RWPE2 (cell line): ENCODE data around the gene FGF11.

Experiments
- ATAC-seq: fragments of 200-7000 bp; cut with Tn5 transposase; 3 replicates; pipeline ENCODE4 v1.9.1; 2021; ENCODE audit warnings: low read depth
- DNase-seq: peaks from one replicate; pipeline ENCODE4 v3.0.0-alpha.2; 2020; ENCODE audit warnings: low spot score
- H3K27ac ChIP-seq: fragments of 450-650 bp; 2 replicates; pipeline ENCODE4 v1.5.1; 2017; ENCODE audit warnings: mild to moderate bottlenecking; ENCODE audit not compliant: poor library complexity, severe bottlenecking
- H3K27me3 ChIP-seq: fragments of 250-450 bp; sonication (Bioruptor Pico); 2 replicates; pipeline ENCODE4 v1.5.1; 2021; ENCODE audit warnings: mild to moderate bottlenecking, moderate library complexity; ENCODE audit not compliant: insufficient read depth, poor library complexity, severe bottlenecking
- H3K36me3 ChIP-seq: fragments of 250-450 bp; sonication (Bioruptor Pico); 2 replicates; pipeline ENCODE4 v1.5.1; 2020; ENCODE audit warnings: low read depth, mild to moderate bottlenecking, moderate library complexity
- H3K4me1 ChIP-seq: fragments of 250-450 bp; sonication (Bioruptor Pico); 2 replicates; pipeline ENCODE4 v1.5.1; 2021; ENCODE audit warnings: mild to moderate bottlenecking, moderate library complexity; ENCODE audit not compliant: insufficient read depth, poor library complexity, severe bottlenecking
- H3K4me3 ChIP-seq: fragments of 250-450 bp; sonication (Bioruptor Pico); 2 replicates; pipeline ENCODE4 v1.5.1; 2021; ENCODE audit warnings: mild to moderate bottlenecking, moderate library complexity; ENCODE audit not compliant: severe bottlenecking
- H3K9me3 ChIP-seq: fragments of 250-450 bp; sonication (Bioruptor Pico); 2 replicates; pipeline ENCODE4 v1.5.1; 2021; ENCODE audit warnings: mild to moderate bottlenecking, moderate library complexity; ENCODE audit not compliant: severe bottlenecking
- CTCF ChIP-seq: fragments of 450-650 bp; IDR thresholded peaks from one replicate; pipeline ENCODE4 v1.5.1; 2017; ENCODE audit warnings: mild to moderate bottlenecking, moderate library complexity; ENCODE audit not compliant: poor library complexity, severe bottlenecking

Gene FGF11

GRCh38 chr17:7408252-7408727, 31.0 kb upstream of the FGF11 start:
- DNase-seq (no peak), ATAC-seq (no peak)
- no peaks in the 10 kb centered on the region for H3K4me1 ChIP-seq
- TF ChIP-seq CTCF, result no peak
- no peak overlapping the region for H3K27ac ChIP-seq
- no peaks in the 10 kb centered on the region for H3K36me3 ChIP-seq
- no peaks in the 10 kb centered on the region for H3K9me3 ChIP-seq
- H3K4me3 ChIP-seq, result no peak overlapping the region
- H3K27me3 ChIP-seq, result no peaks in the 10 kb centered on the region

- no peak for TF ChIP-seq CTCF
- H3K36me3 ChIP-seq, result no peaks in the 10 kb centered on the region
- H3K4me1 ChIP-seq, result no peaks in the 10 kb centered on the region
- no peak overlapping the region for H3K4me3 ChIP-seq
- no peaks in the 10 kb centered on the region for H3K9me3 ChIP-seq
- H3K27me3 ChIP-seq, result no peaks in the 10 kb centered on the region
- no peak for ATAC-seq
- no peak for DNase-seq
- no peak overlapping the region for H3K27ac ChIP-seq
These were observed 30.4 kb upstream of the FGF11 start for GRCh38 chr17:7408863-7409262.

GRCh38 chr17:7409716-7410115, 29.6 kb upstream of the FGF11 start:
- TF ChIP-seq CTCF, result no peak

GRCh38 chr17:7410634-7411426, 28.5 kb upstream of the FGF11 start:
- no peak overlapping the region for H3K27ac ChIP-seq
- no peak for TF ChIP-seq CTCF
- no peaks in the 10 kb centered on the region for H3K36me3 ChIP-seq
- DNase-seq (no peak), ATAC-seq (no peak)
- no peak overlapping the region for H3K4me3 ChIP-seq
- H3K4me1 ChIP-seq, result no peaks in the 10 kb centered on the region
- no peaks in the 10 kb centered on the region for H3K27me3 ChIP-seq
- no peaks in the 10 kb centered on the region for H3K9me3 ChIP-seq

More at GRCh38 chr17:7409716-7410115, 29.6 kb upstream of the FGF11 start:
- no peak overlapping the region for H3K27ac ChIP-seq
- ATAC-seq (no peak), DNase-seq (no peak)
- H3K4me1 ChIP-seq, result no peaks in the 10 kb centered on the region
- no peaks in the 10 kb centered on the region for H3K9me3 ChIP-seq
- no peaks in the 10 kb centered on the region for H3K27me3 ChIP-seq
- H3K36me3 ChIP-seq, result no peaks in the 10 kb centered on the region
- H3K4me3 ChIP-seq, result no peak overlapping the region

GRCh38 chr17:7411427-7411750, 27.9 kb upstream of the FGF11 start:
- H3K4me3 ChIP-seq, result no peak overlapping the region
- no peak overlapping the region for H3K27ac ChIP-seq
- no peak for TF ChIP-seq CTCF
- H3K4me1 ChIP-seq, result no peaks in the 10 kb centered on the region
- H3K27me3 ChIP-seq, result no peaks in the 10 kb centered on the region
- H3K36me3 ChIP-seq, result no peaks in the 10 kb centered on the region
- ATAC-seq, result no peak
- no peaks in the 10 kb centered on the region for H3K9me3 ChIP-seq
- DNase-seq, result no peak
